Measurements from ENCODE around the gene GREB1.

GREB1 gene

DNA sequence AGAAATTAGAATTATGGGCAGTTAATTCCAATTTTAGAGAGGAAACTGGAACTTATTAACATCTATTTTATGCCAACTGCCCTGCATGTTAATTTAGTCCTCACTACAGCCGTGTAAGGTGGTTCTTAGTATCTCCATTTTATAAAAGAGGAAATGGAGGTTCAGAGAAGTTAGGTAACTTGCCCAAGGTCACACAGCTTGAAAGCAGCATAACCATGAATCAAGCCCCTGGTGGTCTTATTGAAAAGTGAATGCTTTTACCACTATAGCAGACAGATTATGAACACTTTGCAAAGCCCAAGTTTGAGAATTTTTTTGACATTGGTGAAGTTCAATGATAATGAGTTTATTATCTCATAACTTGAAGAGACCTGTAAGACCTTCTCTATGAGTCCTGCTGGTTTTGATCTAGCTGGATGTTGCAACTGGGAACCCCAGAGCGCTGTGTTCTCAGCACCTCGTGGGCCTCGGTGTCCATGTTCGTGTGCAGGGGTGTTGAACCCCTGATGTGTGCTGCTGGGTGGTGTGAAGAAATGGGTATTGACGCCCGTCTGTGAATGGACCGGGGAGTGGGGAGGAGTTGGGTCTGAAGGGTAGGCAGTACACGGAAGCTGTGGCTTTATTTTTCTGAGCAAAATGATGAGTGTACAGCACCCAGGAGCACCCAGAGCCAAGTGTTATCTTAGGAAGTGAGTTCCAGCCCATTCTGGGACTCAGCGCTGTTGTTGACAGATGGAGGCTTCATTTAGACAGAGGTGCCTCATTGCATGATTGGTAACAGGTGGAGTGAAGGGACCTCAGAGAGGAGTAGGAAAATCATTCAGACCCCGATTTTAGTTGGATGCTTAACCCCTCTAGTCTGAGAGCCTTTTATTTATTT lies 9.7 kb downstream of the GREB1 start:
- CTCF ChIA-PET: interaction anchor here (1.2 kb wide), 1 partner anchor 8 kb away, joined by 3 read pairs; no protein-coding TSS in a partner anchor
- peaks cover 0 to 49% (median 13%) of the 10 kb centered on the region in 5 experiments for H3K27me3 ChIP-seq (replicated peaks in 2 of 5; ENCODE audit: control insufficient read depth in 4 of 5, insufficient read depth in 5 of 5, low read length in 4 of 5)
- no peaks in the 10 kb centered on the region for H3K4me1 ChIP-seq (ENCODE audit: control extremely low read depth in 1 of 4, control insufficient read depth in 4 of 4, insufficient read depth in 4 of 4, low read length in 3 of 4)
- H3K36me3 ChIP-seq (ENCODE audit: control insufficient read depth in 4 of 4, insufficient read depth in 4 of 4, low read length in 3 of 4): no peaks in the 10 kb centered on the region
- WGBS (ENCODE audit: insufficient coverage): 89% methylated on average over 6 of the region's 11 CpGs
- POLR2A ChIA-PET: no interaction called here
- no peak overlapping the region for H3K27ac ChIP-seq (ENCODE audit: insufficient read depth in 1 of 2, low read depth in 1 of 2, low read length in 2 of 2, poor library complexity in 1 of 2, severe bottlenecking in 2 of 2)
- H3K9me3 ChIP-seq (ENCODE audit: control extremely low read depth in 1 of 5, control insufficient read depth in 4 of 5, insufficient read depth in 2 of 5, low read depth in 1 of 5, low read length in 4 of 5): no peaks in the 10 kb centered on the region
- DNase-seq: peak in 2 of 3 donors; percentile 3 to 11
- H3K4me3 ChIP-seq (ENCODE audit: control insufficient read depth in 1 of 7, extremely low read depth in 1 of 7, insufficient read depth in 4 of 7, low read depth in 2 of 7, low read length in 6 of 7): no peak overlapping the region

DNA sequence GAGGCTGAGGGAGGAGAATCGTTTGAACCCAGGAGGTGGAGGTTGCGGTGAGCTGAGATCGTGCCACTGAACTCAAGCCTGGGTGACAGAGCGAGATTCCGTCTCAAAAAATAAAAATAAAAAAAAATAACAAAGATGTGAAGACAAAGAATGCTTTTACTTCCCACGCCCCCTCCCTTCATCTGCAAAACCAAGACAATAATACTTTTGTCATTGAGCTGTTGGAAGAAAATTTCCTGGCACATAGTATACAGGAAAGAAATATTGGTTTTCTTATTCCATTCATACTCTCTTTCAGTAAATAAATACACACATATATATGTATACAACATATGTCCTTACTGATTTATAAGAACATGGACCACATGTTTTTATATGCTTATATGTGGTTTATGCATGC lies 12.2 kb downstream of the GREB1 start:
- ChIA-PET POLR2A (no interaction called here), CTCF (no interaction called here)
- Histone ChIP-seq H3K27ac (ENCODE audit: insufficient read depth in 1 of 2, low read depth in 1 of 2, low read length in 2 of 2, poor library complexity in 1 of 2, severe bottlenecking in 2 of 2) (no peak overlapping the region), H3K9me3 (ENCODE audit: control extremely low read depth in 1 of 5, control insufficient read depth in 4 of 5, insufficient read depth in 2 of 5, low read depth in 1 of 5, low read length in 4 of 5) (peaks cover 0 to 3% (median 0%) of the 10 kb centered on the region in 5 experiments), H3K27me3 (replicated peaks in 2 of 5; ENCODE audit: control insufficient read depth in 4 of 5, insufficient read depth in 5 of 5, low read length in 4 of 5) (peaks cover 0 to 31% (median 8%) of the 10 kb centered on the region in 5 experiments), H3K4me3 (ENCODE audit: control insufficient read depth in 1 of 7, extremely low read depth in 1 of 7, insufficient read depth in 4 of 7, low read depth in 2 of 7, low read length in 6 of 7) (no peak overlapping the region), H3K36me3 (ENCODE audit: control insufficient read depth in 4 of 4, insufficient read depth in 4 of 4, low read length in 3 of 4) (no peaks in the 10 kb centered on the region), H3K4me1 (ENCODE audit: control extremely low read depth in 1 of 4, control insufficient read depth in 4 of 4, insufficient read depth in 4 of 4, low read length in 3 of 4) (no peaks in the 10 kb centered on the region)
- WGBS (ENCODE audit: insufficient coverage): no CpG with 5 or more reads among the region's 6 CpGs
- no peak for DNase-seq

DNA sequence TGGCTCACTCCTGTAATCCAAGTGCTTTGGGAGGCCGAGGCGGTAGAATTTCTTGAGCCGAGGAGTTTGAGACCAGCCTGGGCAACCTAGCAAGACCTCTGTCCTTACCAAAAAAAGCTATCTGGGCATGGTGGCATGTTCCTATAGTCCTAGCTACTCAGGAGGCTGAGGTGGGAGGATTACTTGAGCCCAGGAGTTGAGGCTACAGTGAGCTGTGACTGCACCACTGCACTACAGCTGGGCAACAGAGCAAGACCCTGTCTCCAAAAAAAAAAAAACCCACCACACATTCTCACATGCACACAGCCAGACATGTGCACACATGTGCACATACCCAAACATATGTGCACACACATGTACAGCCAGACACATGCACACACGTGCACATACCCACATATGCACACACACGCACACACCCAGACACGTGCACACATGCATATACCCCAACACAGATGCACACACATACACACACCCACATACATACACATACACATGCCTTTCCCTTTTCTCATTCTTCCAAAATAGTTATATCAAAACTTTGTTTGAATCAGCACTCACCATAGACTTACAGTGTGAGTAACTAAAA lies 14.2 kb downstream of the GREB1 start:
- peaks cover 0 to 13% (median 2%) of the 10 kb centered on the region in 5 experiments for H3K27me3 ChIP-seq (replicated peaks in 2 of 5; ENCODE audit: control insufficient read depth in 4 of 5, insufficient read depth in 5 of 5, low read length in 4 of 5)
- ChIA-PET POLR2A (no interaction called here), CTCF (interaction anchor here (1.2 kb wide), 1 partner anchor 34 kb away, joined by 3 read pairs; no protein-coding TSS in a partner anchor)
- no peak for DNase-seq
- 83% methylated on average over 4 of the region's 6 CpGs for WGBS (ENCODE audit: insufficient coverage)
- H3K9me3 ChIP-seq (ENCODE audit: control extremely low read depth in 1 of 5, control insufficient read depth in 4 of 5, insufficient read depth in 2 of 5, low read depth in 1 of 5, low read length in 4 of 5): peaks cover 0 to 3% (median 0%) of the 10 kb centered on the region in 5 experiments
- H3K27ac ChIP-seq (ENCODE audit: insufficient read depth in 1 of 2, low read depth in 1 of 2, low read length in 2 of 2, poor library complexity in 1 of 2, severe bottlenecking in 2 of 2): no peak overlapping the region
- H3K36me3 ChIP-seq (ENCODE audit: control insufficient read depth in 4 of 4, insufficient read depth in 4 of 4, low read length in 3 of 4): no peaks in the 10 kb centered on the region
- no peaks in the 10 kb centered on the region for H3K4me1 ChIP-seq (ENCODE audit: control extremely low read depth in 1 of 4, control insufficient read depth in 4 of 4, insufficient read depth in 4 of 4, low read length in 3 of 4)
- no peak overlapping the region for H3K4me3 ChIP-seq (ENCODE audit: control insufficient read depth in 1 of 7, extremely low read depth in 1 of 7, insufficient read depth in 4 of 7, low read depth in 2 of 7, low read length in 6 of 7)

DNA sequence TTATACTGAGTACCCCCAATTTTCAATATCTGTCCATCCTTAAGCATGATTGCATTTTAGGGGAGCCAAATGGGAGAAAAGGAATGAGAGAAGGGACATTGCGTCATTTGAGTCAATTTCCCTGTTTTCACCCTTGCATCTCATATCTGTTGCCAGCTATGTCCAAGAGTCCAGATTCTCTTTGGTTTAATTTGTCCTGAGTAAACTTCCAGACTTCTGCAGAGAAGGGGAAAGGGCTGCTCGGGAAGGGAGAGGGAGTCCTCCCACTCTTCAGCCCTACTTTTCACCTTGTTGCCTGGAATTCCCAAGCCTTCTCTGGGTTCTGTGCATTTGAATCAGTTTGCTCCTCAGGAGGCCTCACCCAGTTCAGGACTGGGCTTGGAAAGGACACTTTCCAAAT lies 16.5 kb downstream of the GREB1 start:
- peaks cover 0 to 3% (median 0%) of the 10 kb centered on the region in 5 experiments for H3K9me3 ChIP-seq (ENCODE audit: control extremely low read depth in 1 of 5, control insufficient read depth in 4 of 5, insufficient read depth in 2 of 5, low read depth in 1 of 5, low read length in 4 of 5)
- DNase-seq: no peak
- no peaks in the 10 kb centered on the region for H3K36me3 ChIP-seq (ENCODE audit: control insufficient read depth in 4 of 4, insufficient read depth in 4 of 4, low read length in 3 of 4)
- CTCF ChIA-PET: no interaction called here
- H3K4me3 ChIP-seq (ENCODE audit: control insufficient read depth in 1 of 7, extremely low read depth in 1 of 7, insufficient read depth in 4 of 7, low read depth in 2 of 7, low read length in 6 of 7): no peak overlapping the region
- H3K27ac ChIP-seq (ENCODE audit: insufficient read depth in 1 of 2, low read depth in 1 of 2, low read length in 2 of 2, poor library complexity in 1 of 2, severe bottlenecking in 2 of 2): no peak overlapping the region
- peaks cover 0 to 11% (median 4%) of the 10 kb centered on the region in 5 experiments for H3K27me3 ChIP-seq (replicated peaks in 2 of 5; ENCODE audit: control insufficient read depth in 4 of 5, insufficient read depth in 5 of 5, low read length in 4 of 5)
- POLR2A ChIA-PET: no interaction called here
- 100% methylated on average over 2 of the region's 2 CpGs for WGBS (ENCODE audit: insufficient coverage)
- H3K4me1 ChIP-seq (ENCODE audit: control extremely low read depth in 1 of 4, control insufficient read depth in 4 of 4, insufficient read depth in 4 of 4, low read length in 3 of 4): peaks cover 0 to 10% (median 5%) of the 10 kb centered on the region in 4 experiments

DNA sequence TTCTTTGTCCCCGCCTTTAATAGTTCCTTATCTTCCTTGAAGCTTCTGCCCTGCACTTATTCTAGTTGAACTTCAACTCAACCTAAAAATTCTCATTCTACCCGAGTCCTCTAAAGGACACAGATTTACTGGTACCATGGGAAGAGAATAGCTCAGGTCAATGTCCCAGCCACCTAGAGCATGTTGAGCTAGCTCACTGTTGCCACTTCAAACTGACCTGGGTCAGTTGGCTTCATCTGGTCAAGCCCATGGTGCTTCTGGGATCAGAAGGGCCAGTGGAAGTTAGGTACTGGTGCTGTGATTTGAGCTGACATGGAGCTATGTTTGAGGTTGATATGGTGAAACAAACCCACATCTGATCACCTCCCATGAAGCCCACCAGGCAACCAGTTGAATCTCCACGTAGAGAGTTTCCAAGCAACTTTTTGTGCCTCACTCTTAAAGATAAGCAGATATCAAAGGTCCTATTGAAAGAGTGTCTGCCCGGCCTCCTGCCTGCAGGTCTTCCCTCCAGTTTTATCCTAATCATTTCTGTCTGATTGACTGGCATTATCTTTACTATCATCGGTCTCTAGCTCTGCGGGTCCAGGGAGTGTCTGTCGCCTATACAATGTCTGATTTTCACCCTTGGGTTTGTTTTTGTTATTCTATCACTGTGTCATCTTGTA lies 17.2 kb downstream of the GREB1 start:
- peaks cover 0 to 12% (median 9%) of the 10 kb centered on the region in 5 experiments for H3K27me3 ChIP-seq (replicated peaks in 2 of 5; ENCODE audit: control insufficient read depth in 4 of 5, insufficient read depth in 5 of 5, low read length in 4 of 5)
- H3K4me3 ChIP-seq (ENCODE audit: control insufficient read depth in 1 of 7, extremely low read depth in 1 of 7, insufficient read depth in 4 of 7, low read depth in 2 of 7, low read length in 6 of 7): no peak overlapping the region
- ChIA-PET POLR2A (no interaction called here), CTCF (no interaction called here)
- 93% methylated on average over 7 of the region's 7 CpGs for WGBS (ENCODE audit: insufficient coverage)
- peaks cover 0 to 10% (median 6%) of the 10 kb centered on the region in 4 experiments for H3K4me1 ChIP-seq (ENCODE audit: control extremely low read depth in 1 of 4, control insufficient read depth in 4 of 4, insufficient read depth in 4 of 4, low read length in 3 of 4)
- no peak for DNase-seq
- H3K36me3 ChIP-seq (ENCODE audit: control insufficient read depth in 4 of 4, insufficient read depth in 4 of 4, low read length in 3 of 4): no peaks in the 10 kb centered on the region
- H3K27ac ChIP-seq (ENCODE audit: insufficient read depth in 1 of 2, low read depth in 1 of 2, low read length in 2 of 2, poor library complexity in 1 of 2, severe bottlenecking in 2 of 2): no peak overlapping the region
- H3K9me3 ChIP-seq (ENCODE audit: control extremely low read depth in 1 of 5, control insufficient read depth in 4 of 5, insufficient read depth in 2 of 5, low read depth in 1 of 5, low read length in 4 of 5): peaks cover 0 to 3% (median 0%) of the 10 kb centered on the region in 5 experiments

DNA sequence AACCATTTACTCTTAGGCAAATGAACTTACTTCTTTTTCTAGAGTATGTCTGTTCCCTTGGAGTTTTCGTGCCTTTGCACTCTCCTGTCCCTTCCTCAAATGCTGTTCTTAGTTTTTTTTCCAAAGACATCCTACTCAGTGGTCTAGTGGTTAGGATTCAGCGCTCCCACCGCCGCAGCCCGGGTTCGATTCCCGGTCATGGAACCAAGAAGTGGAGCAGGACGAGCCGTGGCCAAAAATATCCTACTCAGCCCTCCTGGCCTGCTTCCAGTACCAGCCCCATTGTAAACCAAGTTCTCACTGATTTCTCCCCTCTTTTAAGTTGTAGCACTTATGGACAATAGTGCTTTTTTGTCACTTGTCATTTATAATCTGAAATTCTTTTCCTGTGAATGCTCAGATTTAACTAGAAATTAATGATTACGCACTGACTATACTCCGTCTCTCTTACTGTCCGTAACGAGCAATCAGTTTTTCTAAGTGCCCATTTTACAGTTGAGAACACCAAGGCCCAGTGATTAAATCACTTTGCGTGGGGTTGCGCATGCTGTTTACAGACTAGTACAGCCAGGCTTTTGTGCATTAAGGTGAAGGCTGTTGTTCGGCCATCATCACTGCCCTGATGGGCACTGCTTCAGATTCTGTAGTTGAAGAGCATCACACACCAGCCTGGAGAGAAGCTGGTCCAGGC lies 17.9 kb downstream of the GREB1 start:
- no peak overlapping the region for H3K4me3 ChIP-seq (ENCODE audit: control insufficient read depth in 1 of 7, extremely low read depth in 1 of 7, insufficient read depth in 4 of 7, low read depth in 2 of 7, low read length in 6 of 7)
- H3K4me1 ChIP-seq (ENCODE audit: control extremely low read depth in 1 of 4, control insufficient read depth in 4 of 4, insufficient read depth in 4 of 4, low read length in 3 of 4): peaks cover 0 to 12% (median 10%) of the 10 kb centered on the region in 4 experiments
- CTCF ChIA-PET: no interaction called here
- POLR2A ChIA-PET: no interaction called here
- H3K36me3 ChIP-seq (ENCODE audit: control insufficient read depth in 4 of 4, insufficient read depth in 4 of 4, low read length in 3 of 4): no peaks in the 10 kb centered on the region
- H3K9me3 ChIP-seq (ENCODE audit: control extremely low read depth in 1 of 5, control insufficient read depth in 4 of 5, insufficient read depth in 2 of 5, low read depth in 1 of 5, low read length in 4 of 5): peaks cover 0 to 3% (median 0%) of the 10 kb centered on the region in 5 experiments
- H3K27ac ChIP-seq (ENCODE audit: insufficient read depth in 1 of 2, low read depth in 1 of 2, low read length in 2 of 2, poor library complexity in 1 of 2, severe bottlenecking in 2 of 2): no peak overlapping the region
- no peak for DNase-seq
- H3K27me3 ChIP-seq (replicated peaks in 2 of 5; ENCODE audit: control insufficient read depth in 4 of 5, insufficient read depth in 5 of 5, low read length in 4 of 5): peaks cover 0 to 16% (median 14%) of the 10 kb centered on the region in 5 experiments
- 93% methylated on average over 14 of the region's 16 CpGs for WGBS (ENCODE audit: insufficient coverage)
